GM12892 (cell line): ENCODE results near the gene IFI35.

Experiments
- POLR2A ChIP-seq: IDR thresholded peaks from 2 replicates; pipeline ENCODE4 v1.6.1; 2011; ENCODE audit warnings: low read depth, low read length, control low read depth
- POLR2AphosphoS5 ChIP-seq: IDR thresholded peaks from 2 replicates; pipeline ENCODE4 v1.6.1; 2011; ENCODE audit warnings: low read depth, low read length, control low read depth
- TAF1 ChIP-seq: IDR thresholded peaks from 2 replicates; pipeline ENCODE4 v1.6.1; 2011; ENCODE audit warnings: low read depth, mild to moderate bottlenecking, control low read depth, low read length, borderline replicate concordance

GRCh38 chr17:43043307-43043706 is 36.7 kb downstream of the IFI35 start:
- TF ChIP-seq POLR2A: no peak
- no peak for TF ChIP-seq TAF1
- no peak for TF ChIP-seq POLR2AphosphoS5
